Activated CD8-positive, alpha-beta memory T cell treated with anti-CD3 and anti-CD28 coated beads for 24 hours (primary cell): ENCODE measurements around the gene IGF2BP3.

ENCODE experiments used
- DNase-seq: peaks from one replicate; pipeline ENCODE4 v3.0.0-alpha.2; 2020

The IGF2BP3 gene

GRCh38 chr7:23287612-23288011 lies 182.7 kb downstream of the IGF2BP3 start:
- DNase-seq = no peak

- DNase-seq = no peak
Measured at GRCh38 chr7:23285657-23286646, 184.3 kb downstream of the IGF2BP3 start.

GRCh38 chr7:23284871-23285270 lies 185.4 kb downstream of the IGF2BP3 start:
- no peak for DNase-seq

GRCh38 chr7:23283086-23283485 lies 187.2 kb downstream of the IGF2BP3 start:
- no peak for DNase-seq

GRCh38 chr7:23279819-23280525 lies 190.3 kb downstream of the IGF2BP3 start:
- DNase-seq = no peak

DNA sequence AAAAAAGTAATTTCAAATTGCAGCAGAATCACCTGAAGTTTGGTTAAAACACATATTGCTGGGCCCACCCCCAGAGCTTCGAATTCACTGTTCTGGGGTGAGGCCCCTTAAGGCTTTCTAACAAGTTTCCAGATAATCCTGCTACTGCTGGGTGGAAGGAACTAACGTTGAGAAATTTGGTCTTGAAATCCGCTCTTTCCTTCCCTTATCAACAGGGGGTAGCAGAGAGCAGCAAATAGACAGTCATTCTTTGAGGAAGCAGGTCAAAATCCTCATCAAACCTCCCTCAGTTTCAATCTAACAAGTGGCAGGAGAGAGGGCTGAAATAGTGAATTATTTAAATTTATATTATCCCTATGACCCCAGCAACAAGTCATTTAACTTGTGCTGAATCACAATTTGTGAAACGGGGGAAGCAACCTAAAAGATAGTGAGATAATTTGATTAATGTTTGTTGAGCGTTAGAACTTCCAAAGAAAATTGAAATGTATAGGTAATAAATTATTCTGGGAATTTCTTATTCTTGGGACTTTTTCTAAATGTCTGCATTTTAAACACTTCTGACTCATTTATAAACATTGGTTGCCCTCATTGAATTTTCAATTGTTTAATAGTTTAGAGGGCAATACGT lies 192.8 kb downstream of the IGF2BP3 start:
- DNase-seq = no peak

- DNase-seq = no peak
Measured at GRCh38 chr7:23276947-23277346, 193.3 kb downstream of the IGF2BP3 start.

DNA sequence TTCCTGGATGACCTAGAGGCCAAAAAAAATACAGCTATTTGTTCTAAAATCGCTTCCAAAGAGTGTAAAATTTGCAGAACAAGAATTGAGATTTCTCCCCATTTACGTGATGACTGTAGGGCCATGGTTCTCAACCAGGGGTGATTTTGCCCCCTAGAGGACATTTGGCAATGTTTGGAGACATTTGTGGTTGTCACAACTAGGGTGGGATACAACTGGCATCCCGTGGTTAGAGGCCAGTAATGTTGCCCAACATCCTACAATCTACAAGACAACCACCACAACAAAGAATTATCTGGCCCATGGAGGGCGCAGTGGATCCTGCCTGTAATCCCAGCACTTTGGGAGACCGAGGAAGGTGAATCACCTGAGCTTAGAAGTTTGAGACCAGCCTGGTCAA lies 193.9 kb downstream of the IGF2BP3 start:
- no peak for DNase-seq

GRCh38 chr7:23275912-23276311 lies 194.4 kb downstream of the IGF2BP3 start:
- no peak for DNase-seq

GRCh38 chr7:23273141-23273599 lies 197.1 kb downstream of the IGF2BP3 start:
- peak; percentile 95 for DNase-seq

- no peak for DNase-seq
Measured at GRCh38 chr7:23272275-23272674, 198.0 kb downstream of the IGF2BP3 start.

DNA sequence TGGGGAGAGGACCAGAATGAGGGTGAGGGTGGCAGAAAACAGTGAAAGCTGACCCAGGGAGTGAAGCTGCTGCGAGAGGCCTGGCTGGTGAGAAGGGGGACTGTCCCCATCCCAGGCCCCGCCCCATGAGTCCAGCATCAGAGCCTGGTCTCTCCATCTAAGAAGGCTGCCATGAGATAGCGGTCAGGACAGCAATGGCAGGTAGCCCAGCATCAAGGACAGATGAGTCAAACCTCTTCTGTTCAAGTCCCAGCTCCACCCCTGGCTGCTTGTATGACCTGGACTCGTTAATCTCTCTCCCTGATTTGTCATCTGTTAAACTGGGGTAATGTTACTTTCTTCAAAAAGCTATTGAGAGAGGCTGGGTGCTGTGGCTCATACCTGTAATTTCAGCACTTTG lies 201.5 kb downstream of the IGF2BP3 start:
- no peak for DNase-seq

GRCh38 chr7:23268167-23268566 lies 202.1 kb downstream of the IGF2BP3 start:
- DNase-seq = no peak

DNA sequence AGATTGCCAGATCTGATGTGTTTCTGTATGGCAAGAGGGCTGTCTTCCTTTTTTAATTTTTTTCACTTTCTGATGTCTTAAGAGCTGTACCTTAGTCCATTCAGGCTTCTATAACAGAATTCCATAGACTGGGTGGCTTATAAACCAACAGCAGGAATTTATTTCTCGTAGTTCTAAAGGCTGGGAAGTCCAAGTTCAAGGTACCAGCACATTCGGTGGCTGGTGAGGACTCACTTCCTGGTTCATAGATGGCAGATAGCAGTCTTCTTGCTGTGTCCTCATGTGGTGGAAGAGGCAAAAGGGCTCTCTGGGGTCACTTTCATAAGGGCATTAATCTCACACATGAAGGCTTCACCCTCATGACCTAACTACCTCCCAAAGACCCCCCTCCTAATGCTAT lies 202.9 kb downstream of the IGF2BP3 start:
- DNase-seq = no peak

GRCh38 chr7:23266918-23267317 lies 203.4 kb downstream of the IGF2BP3 start:
- DNase-seq = no peak

DNA sequence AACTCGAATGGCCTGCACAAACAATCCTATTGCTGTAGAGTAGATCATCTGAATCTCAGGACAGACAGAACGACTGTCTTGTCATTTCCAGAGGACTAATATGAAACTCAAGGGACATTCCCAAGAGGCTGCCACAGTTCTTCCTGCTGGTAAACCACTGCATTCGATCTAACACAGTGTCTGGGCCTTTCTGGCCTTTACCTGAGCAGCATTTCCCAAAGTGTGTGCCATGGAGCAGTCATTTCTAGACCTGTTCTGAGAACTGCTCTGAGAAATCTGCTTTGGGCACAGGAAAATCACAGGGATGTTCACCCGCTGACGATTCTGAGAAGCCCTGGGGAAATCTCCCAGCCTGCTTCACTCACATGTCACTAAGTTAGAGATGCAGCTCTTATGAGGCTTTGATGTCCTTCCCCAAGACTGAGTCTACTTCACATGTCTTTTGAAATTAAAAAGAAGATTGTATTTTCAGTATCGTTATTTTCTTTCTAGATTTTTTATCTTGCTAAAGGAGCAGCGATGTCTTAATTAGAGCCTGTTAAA lies 205.3 kb downstream of the IGF2BP3 start:
- no peak for DNase-seq

- peak; percentile 74 for DNase-seq
Measured at GRCh38 chr7:23261843-23262452, 208.3 kb downstream of the IGF2BP3 start.

GRCh38 chr7:23260371-23260770 lies 209.9 kb downstream of the IGF2BP3 start:
- no peak for DNase-seq
